B cell (primary cell): ENCODE results near the gene CHD1L. TPM values are rescaled to one million over a fixed set of nuclear protein-coding genes. Genes with fewer than 3 reads are reported as not detected.

Experiments
- ATAC-seq: fragments of 200-7000 bp; cut with Tn5 transposase; one replicate; pipeline ENCODE4 v1.10.0; 2021; ENCODE audit warnings: low read depth, mild to moderate bottlenecking, moderate number of reproducible peaks, moderate library complexity
- CTCF ChIA-PET: fragments of 350-600 bp; sonication (Branson Sonifier 250); formaldehyde crosslinking; loops from one replicate; lab custom pipeline; 2021; ENCODE audit warnings: antibody characterized with exemption, inconsistent platforms; lab: Charles Lee
- POLR2A ChIA-PET: fragments of 350-600 bp; sonication (Branson Sonifier 250); formaldehyde crosslinking; loops from one replicate; lab custom pipeline; 2021; ENCODE audit warnings: antibody characterized with exemption; lab: Charles Lee
- DNase-seq: peaks from one replicate; pipeline ENCODE4 v3.0.0; 2013
- H2AFZ ChIP-seq: 2 replicates; pipeline ENCODE4 v1.6.1; 2012; ENCODE audit warnings: mild to moderate bottlenecking, low read depth, low read length; ENCODE audit not compliant: insufficient read depth, poor library complexity, severe bottlenecking
- H3K27ac ChIP-seq, 2 donors: 1 replicate in 1 of 2; 2 replicates in 1 of 2; pipeline ENCODE4 v1.5.1; 2012 to 2013; ENCODE audit warnings: low read length in 2 of 2, mild to moderate bottlenecking in 2 of 2, moderate library complexity in 1 of 2
- H3K27me3 ChIP-seq, 4 experiments: fragments of 200-600 bp in 1 of 4; sonication (generic) in 1 of 4; replicated peaks in 1 of 4; 1 replicate in 2 of 4; 2 replicates in 2 of 4; pipeline versions ENCODE4 v1.6.1 to v1.7.0; 2013 to 2016; ENCODE audit warnings: low read length in 3 of 4, mild to moderate bottlenecking in 2 of 4, mixed read lengths in 1 of 4, moderate library complexity in 1 of 4; ENCODE audit not compliant: insufficient read depth in 4 of 4, control insufficient read depth in 3 of 4; ENCODE audit errors: control extremely low read depth in 1 of 4
- H3K36me3 ChIP-seq, 2 experiments: replicated peaks in 1 of 2; 1 replicate in 1 of 2; 2 replicates in 1 of 2; pipeline versions ENCODE4 v1.6.1 to v1.7.1; 2013; ENCODE audit warnings: low read length in 1 of 2; ENCODE audit not compliant: insufficient read depth in 2 of 2, control insufficient read depth in 1 of 2; ENCODE audit errors: control extremely low read depth in 1 of 2, extremely low read depth in 1 of 2
- H3K4me1 ChIP-seq, 2 donors: fragments of 200-600 bp in 1 of 2; sonication (generic) in 1 of 2; 1 replicate in 1 of 2; 2 replicates in 1 of 2; pipeline versions ENCODE4 v1.5.1 to v1.6.1; 2013 to 2017; ENCODE audit warnings: low read length in 2 of 2; ENCODE audit not compliant: control insufficient read depth in 2 of 2, insufficient read depth in 2 of 2
- H3K4me2 ChIP-seq: replicated peaks from 2 replicates; pipeline ENCODE3; 2012; ENCODE audit warnings: mild to moderate bottlenecking, low read depth, low read length; ENCODE audit not compliant: poor library complexity, severe bottlenecking
- H3K4me3 ChIP-seq, 5 experiments: fragments of 200-600 bp in 1 of 5; sonication (generic) in 1 of 5; 1 replicate in 3 of 5; 2 replicates in 2 of 5; pipeline versions ENCODE4 v1.5.1 to v1.7.0; 2011 to 2016; ENCODE audit warnings: low read length in 4 of 5, mild to moderate bottlenecking in 4 of 5, low read depth in 2 of 5, control low read depth in 1 of 5, moderate library complexity in 1 of 5; ENCODE audit not compliant: insufficient read depth in 1 of 5; ENCODE audit errors: control extremely low read depth in 1 of 5, extremely low read depth in 1 of 5
- H3K79me2 ChIP-seq: fragments of 200-600 bp; sonication (generic); one replicate; pipeline ENCODE4 v1.6.0; 2016; ENCODE audit warnings: low read length; ENCODE audit not compliant: control insufficient read depth, insufficient read depth
- H3K9ac ChIP-seq: fragments of 200-600 bp; sonication (generic); 2 replicates; pipeline ENCODE4 v1.6.1; 2017; ENCODE audit warnings: mild to moderate bottlenecking, low read length, moderate library complexity
- H3K9me3 ChIP-seq, 3 donors: one replicate each; pipeline versions ENCODE4 v1.6.1 to v1.7.1; 2013; ENCODE audit warnings: low read length in 2 of 3; ENCODE audit not compliant: control insufficient read depth in 2 of 3, insufficient read depth in 1 of 3; ENCODE audit errors: control extremely low read depth in 1 of 3
- H4K20me1 ChIP-seq: 2 replicates; pipeline ENCODE4 v1.6.0; 2012; ENCODE audit warnings: mild to moderate bottlenecking, low read length; ENCODE audit not compliant: insufficient read depth, control insufficient read depth, poor library complexity, severe bottlenecking
- H3K27ac Mint-ChIP-seq: one replicate; pipeline ENCODE4 v1.8.0; 2021; ENCODE audit warnings: mixed read lengths
- H3K27me3 Mint-ChIP-seq: one replicate; pipeline ENCODE4 v1.8.0; 2021; ENCODE audit warnings: mixed read lengths
- H3K4me1 Mint-ChIP-seq: one replicate; pipeline ENCODE4 v1.8.0; 2021; ENCODE audit warnings: mixed read lengths
- H3K4me3 Mint-ChIP-seq: one replicate; pipeline ENCODE4 v1.8.0; 2021; ENCODE audit warnings: mixed read lengths
- H3K9me3 Mint-ChIP-seq: one replicate; pipeline ENCODE4 v1.8.0; 2022; ENCODE audit warnings: mixed read lengths; ENCODE audit not compliant: insufficient read depth
- EZH2 ChIP-seq: IDR thresholded peaks from 2 replicates; pipeline ENCODE4 v1.6.1; 2012; ENCODE audit warnings: borderline replicate concordance, low read depth, mild to moderate bottlenecking, moderate library complexity, low read length; ENCODE audit not compliant: insufficient read depth, poor library complexity, severe bottlenecking
- WGBS: methylation state at CpG from one replicate; pipeline ENCODE4 v1.1.5; 2013; ENCODE audit warnings: missing lambda C conversion rate; ENCODE audit not compliant: insufficient coverage; 5-methylcytosine and 5-hydroxymethylcytosine counted together
- intact Hi-C: fragments of 100-400 bp; cut with micrococcal nuclease; formaldehyde crosslinking; loops from one replicate; pipeline ENCODE4 v1.10.0; 2022
- polyA plus RNA-seq: library from polyadenylated mRNA; depleted of rRNA; stranded (reverse); fragments of >200 nt; gene quantifications from 2 replicates; pipeline ENCODE4 v1.2.3, GENCODE V29; 2012
- total RNA-seq, 2 donors: library from RNA; stranded (reverse); fragments of 120-200 nt in 1 of 2; gene quantifications; 1 replicate in 1 of 2; 2 replicates in 1 of 2; pipeline versions ENCODE4 v1.2.3 to v1.2.4, GENCODE V29; 2013 to 2022
- TF ChIP-seq, protein P1 (sequence below): fragments of 200-600 bp; IDR thresholded peaks from one replicate; pipeline ENCODE4 v1.8.0; 2022; ENCODE audit warnings: antibody characterized with exemption, mild to moderate bottlenecking

Gene CHD1L
- total and polyA plus RNA-seq, 2 donors (not counting 1 experiment from before 2014, with no cell fraction given): 32.4 to 54.6 TPM

DNA sequence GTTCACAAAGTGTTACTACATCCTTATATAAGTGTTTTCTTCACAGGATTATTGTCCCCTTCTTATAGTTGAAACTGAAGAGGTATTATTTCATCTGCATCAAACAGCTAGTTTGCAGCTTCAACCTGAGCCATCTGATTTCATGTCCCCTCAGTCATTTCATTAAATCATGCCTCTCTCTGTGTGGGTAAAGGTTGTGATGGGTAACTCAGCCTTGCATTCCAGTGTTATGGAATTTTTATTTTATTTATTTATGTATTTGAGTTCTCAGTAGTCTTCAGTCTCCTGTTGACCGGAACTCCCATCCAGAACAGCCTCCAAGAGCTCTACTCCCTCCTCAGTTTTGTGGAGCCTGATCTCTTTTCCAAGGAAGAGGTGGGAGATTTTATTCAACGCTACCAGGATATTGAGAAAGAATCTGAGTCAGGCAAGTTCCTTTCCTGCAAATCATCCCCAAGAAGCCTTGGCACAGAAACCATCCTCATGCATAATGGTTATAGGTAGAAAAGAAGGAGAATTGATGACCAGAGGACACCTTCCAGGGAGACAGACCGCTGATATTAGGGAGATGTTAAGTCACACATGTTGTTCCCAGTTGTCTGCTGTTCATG, 21.8 kb downstream of the CHD1L start:
- no peak for ATAC-seq
- CTCF ChIA-PET: interaction anchor here (1.2 kb wide), 1 partner anchor 9 kb away, joined by 3 read pairs; no protein-coding TSS in a partner anchor
- Mint-ChIP-seq H3K9me3 (no peaks in the 10 kb centered on the region), H3K27ac (no peak overlapping the region), H3K27me3 (no peaks in the 10 kb centered on the region), H3K4me1 (no peaks in the 10 kb centered on the region), H3K4me3 (no peak overlapping the region)
- H3K4me1 ChIP-seq: no peaks in the 10 kb centered on the region
- H3K27me3 ChIP-seq: no peaks in the 10 kb centered on the region
- TF ChIP-seq EZH2: no peak
- TF ChIP-seq, protein P1, sequence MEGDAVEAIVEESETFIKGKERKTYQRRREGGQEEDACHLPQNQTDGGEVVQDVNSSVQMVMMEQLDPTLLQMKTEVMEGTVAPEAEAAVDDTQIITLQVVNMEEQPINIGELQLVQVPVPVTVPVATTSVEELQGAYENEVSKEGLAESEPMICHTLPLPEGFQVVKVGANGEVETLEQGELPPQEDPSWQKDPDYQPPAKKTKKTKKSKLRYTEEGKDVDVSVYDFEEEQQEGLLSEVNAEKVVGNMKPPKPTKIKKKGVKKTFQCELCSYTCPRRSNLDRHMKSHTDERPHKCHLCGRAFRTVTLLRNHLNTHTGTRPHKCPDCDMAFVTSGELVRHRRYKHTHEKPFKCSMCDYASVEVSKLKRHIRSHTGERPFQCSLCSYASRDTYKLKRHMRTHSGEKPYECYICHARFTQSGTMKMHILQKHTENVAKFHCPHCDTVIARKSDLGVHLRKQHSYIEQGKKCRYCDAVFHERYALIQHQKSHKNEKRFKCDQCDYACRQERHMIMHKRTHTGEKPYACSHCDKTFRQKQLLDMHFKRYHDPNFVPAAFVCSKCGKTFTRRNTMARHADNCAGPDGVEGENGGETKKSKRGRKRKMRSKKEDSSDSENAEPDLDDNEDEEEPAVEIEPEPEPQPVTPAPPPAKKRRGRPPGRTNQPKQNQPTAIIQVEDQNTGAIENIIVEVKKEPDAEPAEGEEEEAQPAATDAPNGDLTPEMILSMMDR: no peak
- intact Hi-C loops: no loop called here
- no peaks in the 10 kb centered on the region for H4K20me1 ChIP-seq
- H3K4me3 ChIP-seq: no peak overlapping the region
- H3K36me3 ChIP-seq: peaks cover 13 to 83% of the 10 kb centered on the region in 2 experiments
- DNase-seq: no peak
- no peak overlapping the region for H3K27ac ChIP-seq
- POLR2A ChIA-PET: no interaction called here
- H3K79me2 ChIP-seq: no peaks in the 10 kb centered on the region
- no peak overlapping the region for H3K9ac ChIP-seq
- no peaks in the 10 kb centered on the region for H3K9me3 ChIP-seq
- 100% methylated on average over 1 of the region's 3 CpGs for WGBS
- no peak overlapping the region for H2AFZ ChIP-seq
- no peak overlapping the region for H3K4me2 ChIP-seq

DNA sequence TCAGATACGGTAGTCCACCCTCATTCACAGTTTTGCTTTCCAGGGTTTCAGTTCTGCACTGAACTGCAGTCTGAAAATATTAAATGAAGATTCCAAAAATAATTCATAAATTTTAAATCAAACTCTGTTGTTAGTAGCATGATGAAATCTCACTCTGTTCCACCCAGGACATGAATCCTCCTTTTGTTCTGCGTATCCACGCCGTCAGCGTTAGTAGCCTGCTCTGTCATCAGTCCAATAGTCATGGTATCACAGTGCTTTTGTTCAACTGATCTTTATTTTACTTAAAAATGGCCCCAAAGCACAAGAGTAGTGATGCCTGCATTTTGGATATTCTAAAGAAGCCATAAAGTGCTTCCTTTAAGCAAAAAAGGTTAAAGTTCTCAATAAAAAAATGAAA, 23.9 kb downstream of the CHD1L start:
- no peak overlapping the region for H3K27ac ChIP-seq
- H4K20me1 ChIP-seq: no peaks in the 10 kb centered on the region
- H3K9me3 Mint-ChIP-seq: no peaks in the 10 kb centered on the region
- no peak overlapping the region for H3K4me3 ChIP-seq
- H3K79me2 ChIP-seq: no peaks in the 10 kb centered on the region
- no peak overlapping the region for H3K4me2 ChIP-seq
- no peak for ATAC-seq
- no peaks in the 10 kb centered on the region for H3K9me3 ChIP-seq
- H3K27me3 Mint-ChIP-seq: no peaks in the 10 kb centered on the region
- POLR2A ChIA-PET: no interaction called here
- H3K27ac Mint-ChIP-seq: no peak overlapping the region
- no peaks in the 10 kb centered on the region for H3K4me1 Mint-ChIP-seq
- no peak for TF ChIP-seq EZH2
- TF ChIP-seq, protein P1: no peak
- WGBS: 96% methylated on average over 4 of the region's 5 CpGs
- no peak overlapping the region for H3K4me3 Mint-ChIP-seq
- H3K9ac ChIP-seq: no peak overlapping the region
- intact Hi-C loops: no loop called here
- no peaks in the 10 kb centered on the region for H3K27me3 ChIP-seq
- H3K36me3 ChIP-seq: peaks cover 16 to 85% of the 10 kb centered on the region in 2 experiments
- CTCF ChIA-PET: no interaction called here
- no peak for DNase-seq
- no peak overlapping the region for H2AFZ ChIP-seq
- H3K4me1 ChIP-seq: no peaks in the 10 kb centered on the region
